HG03521 (cell line): ENCODE results near the gene S100A8.
"Not testable (repeated sequence)": the region's sequence is repeated elsewhere in the genome, so short reads cannot be mapped to it uniquely, and the experiment has no call there.

Experiments used
- ATAC-seq: cut with Tn5 transposase; IDR thresholded peaks from one replicate; pipeline ENCODE4 v1.9.1; 2021; ENCODE audit warnings: mild to moderate bottlenecking, moderate library complexity; ENCODE audit not compliant: unreplicated experiment

The S100A8 gene

DNA sequence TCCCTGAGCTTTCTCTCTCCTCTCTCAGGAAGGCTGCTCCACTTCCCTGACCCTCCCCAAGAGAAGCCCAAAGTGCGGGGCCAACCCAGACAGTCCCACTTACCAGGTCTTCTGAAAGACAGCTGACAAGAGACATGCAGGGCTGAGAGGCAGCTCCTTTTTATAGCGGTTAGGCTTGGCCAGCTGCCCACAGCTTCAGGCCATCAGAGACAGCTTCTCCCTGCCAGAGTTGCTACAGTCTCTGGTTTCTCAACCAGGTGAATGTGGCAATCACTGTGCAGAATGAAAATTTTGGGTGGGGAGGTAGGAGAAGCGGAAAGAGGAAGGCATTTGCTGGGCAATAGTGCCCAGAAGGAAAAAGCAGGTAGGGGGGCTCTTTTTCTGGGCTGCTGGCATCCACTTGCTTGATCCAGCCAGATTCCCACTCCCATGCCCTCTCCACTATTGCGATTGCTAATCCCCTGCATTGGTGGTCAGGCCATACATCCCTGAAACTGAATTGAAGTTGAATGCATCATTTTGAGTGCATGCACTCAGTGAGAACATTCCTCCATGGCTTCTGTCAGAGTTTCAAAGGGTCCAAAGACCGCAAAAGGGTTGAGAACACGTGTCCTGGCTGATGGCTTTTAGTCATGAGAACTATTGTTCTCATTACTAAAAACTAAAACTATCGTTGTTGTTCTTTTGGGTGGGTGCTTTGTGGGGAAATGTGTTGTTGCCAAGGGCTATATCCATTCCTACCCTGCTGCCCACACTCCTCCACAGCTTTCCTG, at the start of gene S100A8:
Gene S100A8, minus strand, starts transcription at position 136 of the 773 bp plus-strand sequence. CDS start 538 bp downstream, outside the sequence.
- ATAC-seq = no peak

DNA sequence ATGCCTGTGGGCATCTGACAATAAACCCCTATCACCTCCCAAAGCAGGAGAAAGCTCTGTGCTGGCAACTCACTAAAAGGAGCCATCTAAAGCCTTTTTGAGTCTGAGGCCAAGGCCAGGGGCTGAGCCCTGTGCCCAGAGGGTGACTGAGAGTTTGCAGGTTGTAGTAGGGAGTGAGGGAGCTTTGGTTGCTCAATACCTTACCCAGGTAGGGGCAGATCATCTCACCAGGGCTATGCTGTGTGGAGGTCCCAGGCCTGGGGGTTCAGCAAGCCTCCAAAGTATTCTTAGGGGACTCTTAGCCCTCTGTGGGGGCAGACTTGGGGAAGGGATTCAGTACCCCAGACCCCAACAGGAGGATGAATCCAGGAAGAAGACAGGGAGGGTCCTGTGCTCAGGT, 48.4 kb upstream of the S100A8 start:
- no peak for ATAC-seq

GRCh38 chr1:153438599-153438998, 47.7 kb upstream of the S100A8 start:
- ATAC-seq = no peak

DNA sequence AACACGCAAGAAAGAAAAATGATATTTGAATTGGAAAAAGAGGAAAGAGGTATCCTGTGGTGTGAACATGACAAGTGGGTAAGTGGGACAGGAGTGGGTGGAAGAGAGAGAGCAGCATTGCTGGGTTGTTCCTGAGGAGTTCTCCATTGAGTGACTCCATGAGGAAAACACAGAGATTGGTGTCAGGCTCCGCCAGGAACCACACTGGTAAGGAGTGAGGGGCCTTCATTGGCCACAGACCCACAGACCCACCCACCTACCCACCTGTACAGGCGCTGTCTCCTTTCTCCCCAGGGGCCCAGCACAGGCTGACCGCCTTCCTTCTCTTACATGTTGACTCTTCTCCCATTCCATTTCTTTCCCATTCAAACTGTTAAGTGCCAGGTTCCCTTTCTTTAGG, 46.4 kb upstream of the S100A8 start:
- ATAC-seq = no peak

- no peak for ATAC-seq
Measured at GRCh38 chr1:153434746-153435455, 44.0 kb upstream of the S100A8 start.

GRCh38 chr1:153432874-153433681, 42.2 kb upstream of the S100A8 start:
- ATAC-seq = no peak

- ATAC-seq = no peak
Measured at GRCh38 chr1:153431928-153432327, 41.1 kb upstream of the S100A8 start.

DNA sequence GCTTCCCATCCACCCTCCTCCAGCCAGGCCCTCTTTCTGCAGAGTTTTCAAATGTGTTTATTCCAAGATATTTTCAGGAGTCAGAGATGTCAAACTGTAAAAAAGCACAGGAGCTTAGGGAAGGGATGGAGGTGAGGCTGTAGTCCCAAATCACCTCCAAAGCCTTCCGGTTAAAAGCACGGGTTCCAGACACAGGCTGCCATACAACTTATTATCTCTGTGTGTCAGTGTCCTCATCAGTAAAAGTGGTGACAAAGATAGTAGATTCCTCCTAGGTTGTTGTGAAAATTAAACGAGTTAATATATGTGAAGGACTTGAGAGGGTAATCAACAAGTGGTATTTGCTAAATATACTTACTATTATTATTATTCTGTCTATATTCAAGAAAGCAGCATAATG, 40.6 kb upstream of the S100A8 start:
- no peak for ATAC-seq

GRCh38 chr1:153431002-153431401, 40.1 kb upstream of the S100A8 start:
- ATAC-seq = no peak

GRCh38 chr1:153430561-153430960, 39.7 kb upstream of the S100A8 start:
- no peak for ATAC-seq

DNA sequence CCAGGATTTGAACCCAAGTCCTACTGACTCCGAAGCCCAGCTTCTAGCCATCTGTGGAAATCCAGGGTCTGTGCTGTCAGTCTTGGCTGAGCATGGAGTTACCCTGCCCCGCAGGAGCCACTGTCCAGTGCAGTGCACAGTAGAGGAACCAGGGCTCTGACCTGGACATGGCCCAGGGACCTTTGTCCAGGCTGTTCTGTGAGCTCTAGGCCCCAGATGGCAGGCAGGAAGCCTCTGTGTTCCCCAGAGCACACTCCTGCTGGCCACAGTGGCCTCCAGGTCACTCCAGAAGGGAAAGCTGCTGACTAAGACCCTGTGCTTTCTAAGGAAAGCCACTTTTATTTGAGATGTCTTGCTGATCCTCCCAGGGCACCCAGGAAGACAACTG, 39.3 kb upstream of the S100A8 start:
- no peak for ATAC-seq

DNA sequence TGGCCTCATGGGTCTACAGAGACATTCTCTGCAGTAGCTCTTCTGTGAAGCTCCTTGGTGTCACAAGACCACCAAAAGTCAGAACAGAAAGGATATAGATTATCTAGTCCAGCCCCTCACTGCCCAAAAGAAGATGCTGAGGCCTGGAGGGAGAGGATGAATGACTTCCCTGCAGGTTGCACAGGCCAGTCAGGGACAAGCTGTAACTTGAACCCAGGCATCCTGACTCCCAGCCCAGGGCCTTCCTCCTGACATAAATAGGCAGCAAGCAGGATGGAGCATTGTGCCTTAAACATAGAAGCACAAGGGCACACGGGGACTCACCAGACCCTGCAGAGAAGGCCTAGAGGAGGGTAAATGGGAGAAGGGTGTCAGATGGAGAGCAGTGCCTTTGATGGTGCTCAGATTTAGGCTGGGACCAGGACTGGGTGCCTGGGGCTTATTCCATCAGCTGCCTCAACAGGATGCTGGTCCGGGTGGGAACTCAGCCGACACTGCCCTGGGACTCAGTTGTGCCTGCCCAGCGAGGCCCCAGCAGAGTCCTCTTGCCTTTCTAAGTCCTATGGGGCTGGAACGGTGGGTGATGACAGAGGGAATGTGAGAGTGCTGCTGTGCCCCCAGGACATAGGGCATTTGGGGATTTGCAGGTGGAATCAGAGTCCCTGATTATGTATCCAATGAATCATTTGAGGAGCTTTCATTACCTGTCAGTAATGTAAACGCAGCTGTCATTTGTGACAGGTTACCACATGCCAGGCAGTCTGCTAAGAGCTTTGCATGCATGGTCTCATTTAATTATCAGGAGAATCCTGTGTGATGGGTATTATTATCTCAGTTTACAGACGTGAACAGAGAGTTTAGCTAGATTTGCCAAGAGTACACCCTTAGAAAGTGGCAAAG, 38.6 kb upstream of the S100A8 start:
- no peak for ATAC-seq

DNA sequence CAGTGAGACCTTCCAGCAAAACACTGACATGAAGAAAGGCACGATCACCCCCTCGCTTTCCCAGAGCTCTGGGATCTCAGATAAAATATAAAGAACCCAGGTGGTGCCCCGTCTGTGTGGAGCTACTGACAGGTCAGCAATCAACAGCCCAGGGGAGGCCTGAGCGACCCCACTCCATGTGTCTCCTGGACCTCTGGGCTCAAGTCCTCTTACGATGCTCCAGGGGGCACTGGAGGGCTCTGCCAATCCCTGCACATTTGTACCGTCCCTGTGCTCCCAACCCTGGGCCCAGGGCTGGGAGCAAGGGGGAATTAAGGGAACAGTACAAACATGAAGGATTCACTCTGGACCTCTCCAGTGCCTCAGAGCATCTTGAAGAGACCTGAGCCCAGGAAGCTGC, 37.9 kb upstream of the S100A8 start:
- ATAC-seq = no peak

DNA sequence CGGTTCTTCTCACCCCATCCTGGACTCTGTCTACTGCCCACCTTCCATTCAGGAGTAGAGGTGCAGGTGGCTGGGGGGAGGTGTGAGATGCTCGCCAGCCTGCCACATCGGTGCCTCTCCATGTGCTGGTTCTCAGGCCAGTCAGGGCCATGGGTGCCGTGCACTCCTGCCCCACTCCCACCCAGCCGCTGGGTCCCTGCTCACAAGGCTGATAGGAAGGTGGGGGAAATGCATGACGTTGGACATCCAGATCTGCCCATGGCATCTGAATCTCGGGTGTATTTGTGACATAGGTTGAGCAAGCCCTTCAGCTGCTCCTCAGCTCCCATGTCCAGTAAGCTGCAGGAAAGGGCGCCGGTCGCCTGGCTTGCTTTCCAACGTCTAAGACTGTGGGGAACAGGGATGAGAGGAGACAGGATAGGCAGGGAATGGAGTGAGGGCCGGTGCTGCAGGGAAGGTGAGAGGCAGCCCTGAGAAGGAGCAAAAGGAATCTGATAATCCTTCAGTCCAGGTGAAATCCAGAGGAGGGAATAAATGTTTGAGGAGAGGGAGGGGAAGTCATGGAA, 37.3 kb upstream of the S100A8 start:
- ATAC-seq = no peak

DNA sequence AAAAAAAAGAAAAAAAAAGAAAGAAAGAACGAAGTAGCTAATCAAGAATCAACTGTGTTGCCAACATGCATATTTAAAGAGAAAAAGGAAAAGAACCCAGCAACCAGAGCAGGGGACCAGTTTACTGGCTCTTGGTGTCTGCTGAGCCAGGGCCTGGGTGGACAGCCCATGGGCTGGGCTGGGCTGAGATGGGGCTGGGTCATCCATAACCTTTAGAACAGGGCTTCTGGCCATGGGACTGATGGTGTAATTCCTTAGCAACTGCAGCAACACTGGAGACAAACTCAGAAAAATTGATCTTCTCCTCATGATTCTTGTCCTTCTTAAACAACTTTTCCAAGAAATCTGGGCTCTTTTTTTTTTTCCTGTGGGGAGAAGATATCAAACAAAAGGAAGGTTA, 35.9 kb upstream of the S100A8 start:
- ATAC-seq = no peak

- ATAC-seq = no peak
Measured at GRCh38 chr1:153422450-153423068, 31.7 kb upstream of the S100A8 start.

GRCh38 chr1:153420306-153420705, 29.4 kb upstream of the S100A8 start:
- ATAC-seq = no peak

DNA sequence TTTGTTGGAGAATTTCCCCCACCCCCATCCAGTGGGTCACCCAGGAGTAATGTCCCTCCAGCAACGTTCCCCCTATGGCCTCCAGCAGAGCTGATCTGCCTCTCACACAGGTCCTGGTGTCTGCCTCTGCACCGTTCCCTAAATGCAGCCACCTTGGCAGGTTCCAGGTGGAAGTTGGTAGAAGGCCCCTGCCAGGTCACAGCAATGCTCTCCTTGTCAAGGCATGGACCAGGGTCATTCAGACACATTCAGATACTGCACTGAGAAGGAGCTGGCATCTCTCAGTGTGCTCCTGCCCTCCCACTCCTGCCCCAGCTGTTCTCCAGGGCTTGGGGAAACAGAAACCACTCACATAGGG, 28.5 kb upstream of the S100A8 start:
- ATAC-seq = not testable (repeated sequence)

- ATAC-seq = not testable (repeated sequence)
Measured at GRCh38 chr1:153418758-153419435, 28.0 kb upstream of the S100A8 start.
